GM10266 (cell line): ENCODE results near the gene GAREM1.

Experiments
- DNase-seq: peaks from one replicate; pipeline ENCODE4 v3.0.0; 2012; ENCODE audit errors: extremely low spot score
- CTCF ChIP-seq: IDR thresholded peaks from 2 replicates; pipeline ENCODE4 v1.5.1; 2012; ENCODE audit warnings: mild to moderate bottlenecking, low read depth; ENCODE audit not compliant: control insufficient read depth, insufficient read depth; ENCODE audit errors: missing control alignments

The GAREM1 gene

GRCh38 chr18:32332708-32333107, 138.0 kb downstream of the GAREM1 start:
- DNase-seq: no peak
- TF ChIP-seq CTCF: no peak

GRCh38 chr18:32328974-32329373, 141.7 kb downstream of the GAREM1 start:
- TF ChIP-seq CTCF: no peak

GRCh38 chr18:32328379-32328778, 142.3 kb downstream of the GAREM1 start:
- no peak for TF ChIP-seq CTCF
- no peak for DNase-seq

More at GRCh38 chr18:32328974-32329373, 141.7 kb downstream of the GAREM1 start:
- DNase-seq: no peak

DNA sequence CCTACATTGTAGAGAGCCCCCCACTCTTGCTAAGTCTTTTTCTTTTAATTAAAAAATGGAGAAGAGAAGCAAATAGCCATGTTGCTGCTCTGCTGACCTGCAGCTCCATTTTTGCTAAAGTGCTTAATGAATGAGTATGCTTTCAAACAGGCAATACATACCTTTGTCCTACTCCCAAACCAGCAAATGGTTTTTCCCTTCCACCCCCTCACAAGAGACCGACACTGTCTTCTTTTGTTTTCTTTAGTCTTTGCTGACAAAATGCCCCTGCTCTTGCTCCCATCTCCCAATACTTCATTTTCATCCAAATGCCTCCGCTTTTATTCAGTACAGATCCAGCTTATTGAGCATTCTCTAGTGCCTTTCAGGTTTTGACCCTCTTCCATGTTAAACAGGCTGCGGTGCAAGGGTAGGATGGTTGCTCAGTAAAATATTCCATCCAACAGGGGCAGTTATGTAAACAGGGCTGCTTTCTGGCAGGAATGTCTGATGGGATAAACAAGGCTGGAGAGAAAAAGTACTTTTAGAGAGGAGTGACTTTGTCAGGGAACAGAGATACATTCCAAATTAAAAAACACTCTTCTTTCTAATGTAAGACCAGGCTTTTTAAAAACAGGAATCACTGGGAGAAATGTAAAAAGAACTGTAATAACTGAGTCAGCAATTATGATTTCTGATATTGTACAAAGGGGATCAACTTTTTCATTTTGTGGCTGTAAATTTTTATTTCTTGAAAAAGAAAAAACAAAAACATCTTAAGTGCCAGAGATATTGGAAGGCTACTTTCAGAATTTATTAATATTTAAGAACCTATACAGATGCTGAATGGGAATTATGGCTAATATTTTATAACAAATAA, 144.0 kb downstream of the GAREM1 start:
- no peak for DNase-seq
- TF ChIP-seq CTCF: no peak

DNA sequence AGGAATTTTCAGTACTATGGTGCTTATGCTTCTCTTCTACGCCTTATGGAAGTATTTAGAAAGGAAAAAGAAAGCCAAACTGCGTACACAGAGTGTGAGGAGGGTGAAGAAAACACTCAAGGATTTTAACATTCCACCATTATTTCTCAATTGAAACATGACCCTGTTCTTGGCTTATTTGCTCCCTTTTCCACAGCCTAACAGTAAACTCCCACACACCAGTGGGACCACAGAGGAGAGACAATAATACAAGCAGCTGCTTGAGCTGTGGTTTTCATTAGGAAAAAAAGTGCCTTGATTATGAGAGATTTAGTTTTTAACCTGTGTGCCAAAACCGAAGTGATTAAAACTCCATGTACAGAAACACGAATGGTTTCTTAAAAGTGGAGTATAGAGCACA, 146.5 kb downstream of the GAREM1 start:
- TF ChIP-seq CTCF: no peak
- no peak for DNase-seq

DNA sequence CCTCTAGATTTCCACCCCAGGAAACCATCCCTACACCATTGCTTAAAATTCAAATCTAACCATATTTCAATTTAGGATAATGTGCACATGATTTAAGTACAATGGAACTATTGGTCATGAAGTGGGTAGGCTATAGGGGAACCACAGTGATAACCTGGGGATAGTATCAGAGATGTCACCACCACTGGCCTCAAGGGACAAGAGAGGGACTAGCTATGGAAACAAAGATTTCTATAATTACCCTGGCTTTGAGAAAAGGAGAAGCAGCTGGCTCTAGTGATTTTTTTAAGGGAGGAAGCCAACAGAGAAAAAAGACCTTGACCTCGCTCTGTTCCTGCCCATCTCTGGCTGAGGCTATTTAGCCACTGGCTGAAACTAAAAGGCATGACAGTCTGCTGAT, 148.9 kb downstream of the GAREM1 start:
- no peak for DNase-seq
- no peak for TF ChIP-seq CTCF

GRCh38 chr18:32319084-32319483, 151.6 kb downstream of the GAREM1 start:
- no peak for TF ChIP-seq CTCF
- DNase-seq: no peak
